HG02571 (cell line): ENCODE results near the gene GARS1.

Experiments used
- ATAC-seq: cut with Tn5 transposase; IDR thresholded peaks from one replicate; pipeline ENCODE4 v1.9.1; 2021; ENCODE audit warnings: mild to moderate bottlenecking, moderate library complexity; ENCODE audit not compliant: unreplicated experiment

The GARS1 gene

GRCh38 chr7:30654296-30655090, 59.8 kb downstream of the GARS1 start:
- ATAC-seq, result no peak

GRCh38 chr7:30655096-30655970, 60.7 kb downstream of the GARS1 start:
- ATAC-seq, result no peak

- no peak for ATAC-seq
These were observed 61.6 kb downstream of the GARS1 start for GRCh38 chr7:30656006-30656957.

- no peak for ATAC-seq
These were observed 62.5 kb downstream of the GARS1 start for GRCh38 chr7:30657131-30657530.

GRCh38 chr7:30658479-30659074, 63.9 kb downstream of the GARS1 start:
- ATAC-seq, result no peak

GRCh38 chr7:30659312-30659711, 64.6 kb downstream of the GARS1 start:
- ATAC-seq, result no peak

- no peak for ATAC-seq
These were observed 65.9 kb downstream of the GARS1 start for GRCh38 chr7:30660331-30661255.

- ATAC-seq, result no peak
These were observed 67.2 kb downstream of the GARS1 start for GRCh38 chr7:30661926-30662325.

- no peak for ATAC-seq
These were observed 67.8 kb downstream of the GARS1 start for GRCh38 chr7:30662431-30662939.

- ATAC-seq, result no peak
These were observed 68.7 kb downstream of the GARS1 start for GRCh38 chr7:30663414-30663813.

- no peak for ATAC-seq
These were observed 69.7 kb downstream of the GARS1 start for GRCh38 chr7:30664184-30664885.

- no peak for ATAC-seq
These were observed 70.4 kb downstream of the GARS1 start for GRCh38 chr7:30665043-30665442.

- no peak for ATAC-seq
These were observed 70.8 kb downstream of the GARS1 start for GRCh38 chr7:30665449-30665848.

- no peak for ATAC-seq
These were observed 72.5 kb downstream of the GARS1 start for GRCh38 chr7:30667172-30667571.

GRCh38 chr7:30668102-30668501, 73.4 kb downstream of the GARS1 start:
- ATAC-seq, result no peak

- ATAC-seq, result no peak
These were observed 77.3 kb downstream of the GARS1 start for GRCh38 chr7:30671793-30672465.

GRCh38 chr7:30674420-30674819, 79.7 kb downstream of the GARS1 start:
- ATAC-seq, result no peak

GRCh38 chr7:30674876-30675275, 80.2 kb downstream of the GARS1 start:
- no peak for ATAC-seq
